Measurements from ENCODE around the gene SPNS3. TPM values are rescaled to one million over a fixed set of nuclear protein-coding genes. Genes with fewer than 3 reads are reported as not detected.

The SPNS3 gene
- total RNA-seq, 1 experiment from 2014 or later: 1.2 TPM

DNA sequence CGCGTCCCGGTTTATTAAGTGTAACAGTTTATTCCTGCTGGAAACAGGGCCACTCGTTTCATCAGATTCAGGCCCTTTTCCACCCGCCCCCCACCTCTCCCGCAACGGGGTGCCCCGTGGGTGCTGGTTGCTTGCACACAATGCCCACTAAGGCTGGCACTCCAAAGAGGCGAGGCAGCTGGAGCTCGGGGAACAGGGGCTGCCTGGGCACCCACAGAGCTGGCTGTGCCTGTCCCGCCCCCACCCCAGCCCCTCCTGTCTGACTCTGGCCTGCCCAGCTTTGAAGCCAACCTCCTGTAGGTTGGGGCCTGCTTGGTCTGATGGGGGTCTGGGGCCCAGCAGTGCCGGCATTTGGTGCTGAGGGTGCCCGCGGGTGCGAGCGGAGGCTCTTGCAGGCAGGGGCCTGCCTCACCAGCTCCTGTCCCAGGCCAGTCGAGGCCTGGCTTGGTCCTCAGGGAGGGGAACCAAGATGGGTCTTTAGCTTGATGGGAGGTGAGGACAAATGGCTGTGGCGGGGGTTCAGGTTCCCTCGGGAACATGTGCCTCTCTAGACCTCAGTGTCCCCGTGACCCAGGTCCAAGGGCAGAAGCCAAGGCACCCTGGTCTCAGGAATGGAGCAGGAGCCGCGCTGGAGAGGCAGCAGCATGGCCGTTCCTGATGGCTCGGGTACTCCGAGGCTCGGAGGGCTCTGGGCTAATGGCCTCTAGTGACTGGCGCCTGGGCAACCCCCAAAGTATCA lies 101.4 kb downstream of the SPNS3 start:
- no peak for DNase-seq (ENCODE audit: low spot score)
- in situ Hi-C loops (cut with HindIII; ENCODE audit: low sequenced_read_pairs): no loop called here

DNA sequence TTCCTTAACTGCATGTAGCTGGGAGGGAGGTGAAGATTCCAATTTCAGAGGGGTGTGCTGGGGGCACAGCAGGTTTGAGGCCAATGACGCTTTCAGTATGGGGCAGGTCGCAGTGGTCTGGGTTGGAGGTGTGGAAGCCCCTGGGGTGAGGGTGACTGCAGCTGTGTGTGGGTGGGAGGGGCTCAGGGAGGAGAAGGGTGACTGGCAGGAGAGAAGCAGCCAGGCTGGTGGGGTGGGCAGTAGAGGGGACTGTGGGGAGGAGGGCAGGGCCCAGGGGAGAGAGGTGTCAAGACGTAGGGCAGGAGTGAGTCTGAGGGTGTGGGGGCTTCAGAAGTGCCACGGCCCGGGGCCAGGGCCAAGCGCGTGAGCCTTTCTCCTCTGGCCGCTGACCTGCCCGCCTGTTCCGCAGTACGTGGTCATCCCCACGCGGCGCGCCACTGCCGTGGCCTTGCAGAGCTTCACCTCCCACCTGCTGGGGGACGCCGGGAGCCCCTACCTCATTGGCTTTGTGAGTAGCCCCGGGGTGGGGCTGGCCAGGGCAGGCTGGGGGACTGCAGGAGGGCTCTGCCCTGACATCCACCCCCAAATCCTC lies 102.0 kb downstream of the SPNS3 start:
- no peak for DNase-seq (ENCODE audit: low spot score)

GRCh38 chr17:4536259-4536741 lies 102.6 kb downstream of the SPNS3 start:
- in situ Hi-C loops (cut with HindIII; ENCODE audit: low sequenced_read_pairs): no loop called here
- DNase-seq (ENCODE audit: low spot score): no peak

More for the DNA sequence above, 102.0 kb downstream of the SPNS3 start:
- in situ Hi-C loops (cut with HindIII; ENCODE audit: low sequenced_read_pairs): no loop called here

- DNase-seq (ENCODE audit: low spot score): no peak
- in situ Hi-C loops (cut with HindIII; ENCODE audit: low sequenced_read_pairs): no loop called here
These were observed 103.1 kb downstream of the SPNS3 start for GRCh38 chr17:4536742-4537411.

Other genes starting within 250 kb of the SPNS3 start
- gene ANKFY1, start 170.0 kb upstream of the SPNS3 start, total RNA-seq (2014; rRNA removed; shearing (Covaris generic)): 13.3 and 22.2 TPM in 2 replicates
- 43.3 and 70.9 TPM in 2 replicates for gene UBE2G1, start 67.3 kb upstream of the SPNS3 start, total RNA-seq (2014; rRNA removed; shearing (Covaris generic))
- gene SPNS2, start 64.9 kb downstream of the SPNS3 start, total RNA-seq (2014; rRNA removed; shearing (Covaris generic)): 58.1 and 61.5 TPM in 2 replicates
- gene MYBBP1A, start 121.4 kb downstream of the SPNS3 start, total RNA-seq (2014; rRNA removed; shearing (Covaris generic)): 89.3 and 91.6 TPM in 2 replicates
- gene GGT6, start 126.6 kb downstream of the SPNS3 start, total RNA-seq (2014; rRNA removed; shearing (Covaris generic)): 5.3 TPM in 1 of 2 replicates, not detected in the other
- gene SMTNL2, start 150.6 kb downstream of the SPNS3 start, total RNA-seq (2014; rRNA removed; shearing (Covaris generic)): not detected in 2 replicates
- gene ALOX15, start 207.7 kb downstream of the SPNS3 start, total RNA-seq (2014; rRNA removed; shearing (Covaris generic)): 0.41 TPM in 1 of 2 replicates, not detected in the other